ENCODE data around the gene IL1RAPL2. TPM values are rescaled to one million over a fixed set of nuclear protein-coding genes. Genes with fewer than 3 reads are reported as not detected.

IL1RAPL2 gene
- total and polyA plus RNA-seq, 2 donors (not counting 1 experiment from before 2014, with no cell fraction given): not detected

- no peaks in the 10 kb centered on the region for H4K20me1 ChIP-seq (ENCODE audit: control insufficient read depth, insufficient read depth, low read length, poor library complexity, severe bottlenecking)
- H3K27ac ChIP-seq (ENCODE audit: low read length in 2 of 2): no peak overlapping the region
- no peak overlapping the region for H3K27ac Mint-ChIP-seq
- H3K9me3 Mint-ChIP-seq (ENCODE audit: insufficient read depth): no peaks in the 10 kb centered on the region
- no peaks in the 10 kb centered on the region for H3K27me3 Mint-ChIP-seq
- H3K4me3 Mint-ChIP-seq: no peak overlapping the region
- H3K4me2 ChIP-seq (replicated peaks; ENCODE audit: low read depth, low read length, poor library complexity, severe bottlenecking): no peak overlapping the region
- H3K9me3 ChIP-seq (ENCODE audit: control extremely low read depth in 1 of 3, control insufficient read depth in 2 of 3, insufficient read depth in 1 of 3, low read length in 2 of 3): no peaks in the 10 kb centered on the region
- no peak overlapping the region for H3K9ac ChIP-seq (ENCODE audit: low read length)
- intact Hi-C loops (cut with micrococcal nuclease): no loop called here
- H3K4me1 Mint-ChIP-seq: no peaks in the 10 kb centered on the region
- CTCF ChIA-PET: no interaction called here
- no peaks in the 10 kb centered on the region for H3K36me3 ChIP-seq (replicated peaks in 1 of 2; ENCODE audit: control extremely low read depth in 1 of 2, control insufficient read depth in 1 of 2, extremely low read depth in 1 of 2, insufficient read depth in 2 of 2, low read length in 1 of 2)
- H3K4me1 ChIP-seq (ENCODE audit: control insufficient read depth in 2 of 2, insufficient read depth in 2 of 2, low read length in 2 of 2): no peaks in the 10 kb centered on the region
- no peaks in the 10 kb centered on the region for H3K27me3 ChIP-seq (replicated peaks in 1 of 4; ENCODE audit: control extremely low read depth in 1 of 4, control insufficient read depth in 3 of 4, insufficient read depth in 4 of 4, low read length in 3 of 4)
- POLR2A ChIA-PET: no interaction called here
- no peaks in the 10 kb centered on the region for H3K79me2 ChIP-seq (ENCODE audit: control insufficient read depth, insufficient read depth, low read length)
- DNase-seq: no peak
- no peak for ATAC-seq (ENCODE audit: low read depth)
- TF ChIP-seq CTCF (IDR thresholded peaks at IDR 0.05): no peak
- no peak for TF ChIP-seq EZH2 (IDR thresholded peaks at IDR 0.05; ENCODE audit: borderline replicate concordance, insufficient read depth, low read depth, low read length, poor library complexity, severe bottlenecking)
- H2AFZ ChIP-seq (ENCODE audit: insufficient read depth, low read depth, low read length, poor library complexity, severe bottlenecking): no peak overlapping the region
- H3K4me3 ChIP-seq (ENCODE audit: control extremely low read depth in 1 of 5, extremely low read depth in 1 of 5, insufficient read depth in 1 of 5, low read depth in 2 of 5, low read length in 4 of 5): no peak overlapping the region
Observed at GRCh38 chrX:105475801-105476200, 909.8 kb downstream of the IL1RAPL2 start.

- no peak overlapping the region for H3K4me3 ChIP-seq (ENCODE audit: control extremely low read depth in 1 of 5, extremely low read depth in 1 of 5, insufficient read depth in 1 of 5, low read depth in 2 of 5, low read length in 4 of 5)
- ATAC-seq (ENCODE audit: low read depth) (no peak), DNase-seq (no peak)
- no CpG with 5 or more reads among the region's 1 CpG for WGBS (ENCODE audit: insufficient coverage)
- ChIA-PET POLR2A (no interaction called here), CTCF (no interaction called here)
- intact Hi-C loops (cut with micrococcal nuclease): no loop called here
- H3K9me3 ChIP-seq (ENCODE audit: control extremely low read depth in 1 of 3, control insufficient read depth in 2 of 3, insufficient read depth in 1 of 3, low read length in 2 of 3): no peaks in the 10 kb centered on the region
- no peak overlapping the region for H3K27ac ChIP-seq (ENCODE audit: low read length in 2 of 2)
- no peak overlapping the region for H3K4me2 ChIP-seq (replicated peaks; ENCODE audit: low read depth, low read length, poor library complexity, severe bottlenecking)
- Mint-ChIP-seq H3K27ac (no peak overlapping the region), H3K9me3 (ENCODE audit: insufficient read depth) (no peaks in the 10 kb centered on the region), H3K27me3 (no peaks in the 10 kb centered on the region), H3K4me1 (no peaks in the 10 kb centered on the region), H3K4me3 (no peak overlapping the region)
- no peak overlapping the region for H3K9ac ChIP-seq (ENCODE audit: low read length)
- no peaks in the 10 kb centered on the region for H3K36me3 ChIP-seq (replicated peaks in 1 of 2; ENCODE audit: control extremely low read depth in 1 of 2, control insufficient read depth in 1 of 2, extremely low read depth in 1 of 2, insufficient read depth in 2 of 2, low read length in 1 of 2)
- H3K4me1 ChIP-seq (ENCODE audit: control insufficient read depth in 2 of 2, insufficient read depth in 2 of 2, low read length in 2 of 2): no peaks in the 10 kb centered on the region
- H3K79me2 ChIP-seq (ENCODE audit: control insufficient read depth, insufficient read depth, low read length): no peaks in the 10 kb centered on the region
- H4K20me1 ChIP-seq (ENCODE audit: control insufficient read depth, insufficient read depth, low read length, poor library complexity, severe bottlenecking): no peaks in the 10 kb centered on the region
- no peak for TF ChIP-seq EZH2 (IDR thresholded peaks at IDR 0.05; ENCODE audit: borderline replicate concordance, insufficient read depth, low read depth, low read length, poor library complexity, severe bottlenecking)
- no peak for TF ChIP-seq CTCF (IDR thresholded peaks at IDR 0.05)
- no peaks in the 10 kb centered on the region for H3K27me3 ChIP-seq (replicated peaks in 1 of 4; ENCODE audit: control extremely low read depth in 1 of 4, control insufficient read depth in 3 of 4, insufficient read depth in 4 of 4, low read length in 3 of 4)
- no peak overlapping the region for H2AFZ ChIP-seq (ENCODE audit: insufficient read depth, low read depth, low read length, poor library complexity, severe bottlenecking)
Observed at GRCh38 chrX:105477351-105477750, 911.4 kb downstream of the IL1RAPL2 start.

Data from B cell (primary cell).